Measurements from ENCODE around the gene SULT2B1.
A peak's percentile ranks its signal among the peaks of the same experiment; 100 is the strongest.

Gene SULT2B1

DNA sequence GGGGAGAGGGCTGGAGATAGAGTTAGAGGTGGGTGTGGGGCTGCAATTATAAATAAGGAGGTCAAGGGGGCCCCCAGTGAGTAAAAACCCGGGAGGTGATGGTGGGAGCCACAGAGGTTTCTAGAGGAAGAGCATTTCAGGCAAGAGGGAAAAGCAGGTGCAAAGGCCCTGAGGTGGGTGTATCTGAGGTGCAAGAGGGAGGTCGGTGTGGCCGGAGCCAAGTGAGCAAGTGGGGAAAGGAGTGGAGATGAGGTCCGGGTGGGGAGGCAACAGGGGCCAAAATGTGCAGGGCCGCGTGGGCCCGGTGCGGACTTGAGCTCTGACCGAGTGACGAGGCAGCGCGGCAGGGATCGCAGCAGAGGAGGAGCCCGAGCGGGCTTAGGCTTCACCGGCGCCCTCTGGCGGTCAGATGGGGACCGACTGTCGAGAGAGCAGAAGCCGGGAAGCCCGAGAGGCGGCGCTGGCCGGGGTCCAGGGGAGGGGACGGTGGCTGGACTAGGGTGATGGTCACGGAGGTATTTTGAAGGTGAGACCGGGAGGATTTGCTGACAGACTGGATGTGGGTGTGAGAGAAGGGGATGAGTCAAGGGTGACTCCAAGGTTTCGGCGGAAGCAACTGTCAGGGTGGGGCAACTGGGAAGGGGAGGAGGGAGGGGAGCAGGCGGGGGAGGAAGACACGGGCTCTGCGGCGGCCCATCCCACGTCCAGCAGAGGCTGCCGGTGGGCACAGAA, 36.9 kb downstream of the SULT2B1 start:
- TF ChIP-seq NFIC (IDR thresholded peaks at IDR 0.05) = peak; percentile 68
- peak; percentile 63 for TF ChIP-seq RAD21 (IDR thresholded peaks at IDR 0.05; ENCODE audit: low read depth)
- TF ChIP-seq, protein P1, sequence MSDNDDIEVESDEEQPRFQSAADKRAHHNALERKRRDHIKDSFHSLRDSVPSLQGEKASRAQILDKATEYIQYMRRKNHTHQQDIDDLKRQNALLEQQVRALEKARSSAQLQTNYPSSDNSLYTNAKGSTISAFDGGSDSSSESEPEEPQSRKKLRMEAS (IDR thresholded peaks at IDR 0.05) = peak; percentile 55; the same call in 1 of the 2 replicates
- TF ChIP-seq, protein P2, sequence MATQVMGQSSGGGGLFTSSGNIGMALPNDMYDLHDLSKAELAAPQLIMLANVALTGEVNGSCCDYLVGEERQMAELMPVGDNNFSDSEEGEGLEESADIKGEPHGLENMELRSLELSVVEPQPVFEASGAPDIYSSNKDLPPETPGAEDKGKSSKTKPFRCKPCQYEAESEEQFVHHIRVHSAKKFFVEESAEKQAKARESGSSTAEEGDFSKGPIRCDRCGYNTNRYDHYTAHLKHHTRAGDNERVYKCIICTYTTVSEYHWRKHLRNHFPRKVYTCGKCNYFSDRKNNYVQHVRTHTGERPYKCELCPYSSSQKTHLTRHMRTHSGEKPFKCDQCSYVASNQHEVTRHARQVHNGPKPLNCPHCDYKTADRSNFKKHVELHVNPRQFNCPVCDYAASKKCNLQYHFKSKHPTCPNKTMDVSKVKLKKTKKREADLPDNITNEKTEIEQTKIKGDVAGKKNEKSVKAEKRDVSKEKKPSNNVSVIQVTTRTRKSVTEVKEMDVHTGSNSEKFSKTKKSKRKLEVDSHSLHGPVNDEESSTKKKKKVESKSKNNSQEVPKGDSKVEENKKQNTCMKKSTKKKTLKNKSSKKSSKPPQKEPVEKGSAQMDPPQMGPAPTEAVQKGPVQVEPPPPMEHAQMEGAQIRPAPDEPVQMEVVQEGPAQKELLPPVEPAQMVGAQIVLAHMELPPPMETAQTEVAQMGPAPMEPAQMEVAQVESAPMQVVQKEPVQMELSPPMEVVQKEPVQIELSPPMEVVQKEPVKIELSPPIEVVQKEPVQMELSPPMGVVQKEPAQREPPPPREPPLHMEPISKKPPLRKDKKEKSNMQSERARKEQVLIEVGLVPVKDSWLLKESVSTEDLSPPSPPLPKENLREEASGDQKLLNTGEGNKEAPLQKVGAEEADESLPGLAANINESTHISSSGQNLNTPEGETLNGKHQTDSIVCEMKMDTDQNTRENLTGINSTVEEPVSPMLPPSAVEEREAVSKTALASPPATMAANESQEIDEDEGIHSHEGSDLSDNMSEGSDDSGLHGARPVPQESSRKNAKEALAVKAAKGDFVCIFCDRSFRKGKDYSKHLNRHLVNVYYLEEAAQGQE (IDR thresholded peaks at IDR 0.05; ENCODE audit: low read depth) = no peak
- no peak for TF ChIP-seq TCF12 (IDR thresholded peaks at IDR 0.05; ENCODE audit: low read depth)

DNA sequence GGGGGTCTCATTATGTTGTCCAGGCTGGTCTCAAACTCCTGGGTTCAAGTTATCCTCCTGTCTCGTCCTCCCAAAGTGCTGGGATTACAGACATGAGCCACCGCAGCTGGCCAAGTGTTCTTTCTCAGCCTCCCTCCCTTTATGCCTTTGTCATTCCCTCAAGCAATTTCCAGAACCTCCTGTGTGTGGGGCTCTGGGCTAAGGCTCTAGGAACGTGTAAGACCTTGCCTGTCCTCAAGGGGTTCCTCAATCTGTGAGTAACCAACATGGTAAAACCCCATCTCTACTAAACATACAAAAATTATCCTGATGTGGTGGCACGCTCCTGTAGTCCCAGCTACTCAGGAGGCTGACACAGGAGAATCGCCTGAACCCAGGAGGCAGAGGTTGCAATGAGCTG, 39.0 kb downstream of the SULT2B1 start:
- TF ChIP-seq TAF1 (IDR thresholded peaks at IDR 0.05; ENCODE audit: low read depth) = no peak
- no peak for TF ChIP-seq RAD21 (IDR thresholded peaks at IDR 0.05; ENCODE audit: low read depth)
- TF ChIP-seq TEAD4 (IDR thresholded peaks at IDR 0.05) = no peak
- TF ChIP-seq, protein P2 (IDR thresholded peaks at IDR 0.05; ENCODE audit: low read depth) = no peak
- TF ChIP-seq, protein P3, sequence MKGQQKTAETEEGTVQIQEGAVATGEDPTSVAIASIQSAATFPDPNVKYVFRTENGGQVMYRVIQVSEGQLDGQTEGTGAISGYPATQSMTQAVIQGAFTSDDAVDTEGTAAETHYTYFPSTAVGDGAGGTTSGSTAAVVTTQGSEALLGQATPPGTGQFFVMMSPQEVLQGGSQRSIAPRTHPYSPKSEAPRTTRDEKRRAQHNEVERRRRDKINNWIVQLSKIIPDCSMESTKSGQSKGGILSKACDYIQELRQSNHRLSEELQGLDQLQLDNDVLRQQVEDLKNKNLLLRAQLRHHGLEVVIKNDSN (IDR thresholded peaks at IDR 0.05) = no peak
- TF ChIP-seq TCF12 (IDR thresholded peaks at IDR 0.05; ENCODE audit: low read depth) = no peak
- TF ChIP-seq FOXM1 (IDR thresholded peaks at IDR 0.05; ENCODE audit: borderline replicate concordance, low read depth) = no peak
- no peak for TF ChIP-seq YY1 (IDR thresholded peaks at IDR 0.05; ENCODE audit: low read depth)
- TF ChIP-seq, protein P1 (IDR thresholded peaks at IDR 0.05) = no peak
- TF ChIP-seq ZBTB7A (IDR thresholded peaks at IDR 0.05; ENCODE audit: low read depth) = no peak
- no peak for TF ChIP-seq CREB1 (IDR thresholded peaks at IDR 0.05; ENCODE audit: low read depth)
- TF ChIP-seq EGR1 (IDR thresholded peaks at IDR 0.05) = no peak

DNA sequence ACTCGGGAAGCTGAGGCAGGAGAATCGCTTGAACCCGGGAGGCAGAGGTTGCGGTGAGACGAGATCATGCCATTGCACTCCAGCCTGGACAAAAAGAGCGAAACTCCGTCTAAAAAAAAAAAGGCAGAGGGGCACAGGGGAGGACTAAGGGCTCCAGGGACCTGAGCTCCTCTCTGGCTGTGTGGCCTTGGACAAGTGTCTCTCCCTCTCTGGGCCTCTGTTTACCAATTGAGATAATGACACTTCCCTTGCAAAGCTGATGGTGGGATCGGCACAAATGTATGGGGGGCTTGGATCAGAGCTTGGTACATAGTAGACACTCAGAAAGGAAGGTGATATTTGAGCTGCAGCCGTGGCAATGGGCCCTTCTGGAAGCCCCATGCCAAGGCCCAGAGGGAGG, 43.2 kb downstream of the SULT2B1 start:
- TF ChIP-seq, protein P2 (IDR thresholded peaks at IDR 0.05; ENCODE audit: low read depth) = no peak
- TF ChIP-seq EP300 (IDR thresholded peaks at IDR 0.05; ENCODE audit: borderline replicate concordance) (no peak), FOXM1 (IDR thresholded peaks at IDR 0.05; ENCODE audit: borderline replicate concordance, low read depth) (no peak), YY1 (IDR thresholded peaks at IDR 0.05; ENCODE audit: low read depth) (no peak), NFIC (IDR thresholded peaks at IDR 0.05) (no peak), TCF12 (IDR thresholded peaks at IDR 0.05; ENCODE audit: low read depth) (no peak), CEBPB (IDR thresholded peaks at IDR 0.05) (no peak)

DNA sequence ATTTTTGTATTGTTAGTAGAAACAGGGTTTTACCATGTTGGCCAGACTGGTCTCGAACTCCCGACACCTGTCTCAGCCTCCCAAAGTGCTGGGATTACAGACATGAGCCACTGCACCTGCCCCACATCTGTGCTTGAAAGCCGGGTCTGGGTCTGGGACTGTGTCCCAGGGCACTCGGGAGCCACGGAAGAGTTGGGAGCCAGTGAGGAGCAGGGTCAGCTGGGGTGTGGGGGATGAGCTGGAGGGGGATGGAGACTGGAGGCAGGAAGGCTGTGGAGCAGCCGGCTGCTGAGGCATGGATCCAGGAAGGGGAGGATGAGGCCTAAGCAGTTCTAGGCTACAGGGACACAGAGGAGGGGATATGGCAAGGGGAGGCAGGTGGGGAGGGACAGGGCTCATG, 43.9 kb downstream of the SULT2B1 start:
- TF ChIP-seq, protein P3 (IDR thresholded peaks at IDR 0.05) = no peak
- TF ChIP-seq TAF1 (IDR thresholded peaks at IDR 0.05; ENCODE audit: low read depth) (no peak), CEBPB (IDR thresholded peaks at IDR 0.05) (no peak), EGR1 (IDR thresholded peaks at IDR 0.05) (no peak), CREB1 (IDR thresholded peaks at IDR 0.05; ENCODE audit: low read depth) (no peak), RAD21 (IDR thresholded peaks at IDR 0.05; ENCODE audit: low read depth) (no peak), FOXM1 (IDR thresholded peaks at IDR 0.05; ENCODE audit: borderline replicate concordance, low read depth) (no peak), NFIC (IDR thresholded peaks at IDR 0.05) (no peak), ZBTB7A (IDR thresholded peaks at IDR 0.05; ENCODE audit: low read depth) (no peak), YY1 (IDR thresholded peaks at IDR 0.05; ENCODE audit: low read depth) (no peak), EP300 (IDR thresholded peaks at IDR 0.05; ENCODE audit: borderline replicate concordance) (no peak), TEAD4 (IDR thresholded peaks at IDR 0.05) (no peak), TCF12 (IDR thresholded peaks at IDR 0.05; ENCODE audit: low read depth) (no peak)
- TF ChIP-seq, protein P2 (IDR thresholded peaks at IDR 0.05; ENCODE audit: low read depth) = no peak
- TF ChIP-seq, protein P1 (IDR thresholded peaks at IDR 0.05) = no peak

Data from Ishikawa (cell line).